ENCODE data around the gene KIAA0930.

GRCh38 chr22:45281010-45281409, 40.3 kb upstream of the KIAA0930 start:
- TF ChIP-seq CTCF (IDR thresholded peaks at IDR 0.05; ENCODE audit: low read length) (no peak), EZH2 (IDR thresholded peaks at IDR 0.05; ENCODE audit: borderline replicate concordance, low read length) (no peak)
